Neural progenitor cell (in vitro differentiated cells): ENCODE data around the gene C21orf58. TPM values are rescaled to one million over a fixed set of nuclear protein-coding genes. Genes with fewer than 3 reads are reported as not detected.

Source experiments
- DNase-seq: peaks from one replicate; pipeline ENCODE4 v3.0.0-alpha.2; 2016; ENCODE audit warnings: low spot score
- H2AFZ ChIP-seq: fragments of 200-600 bp; sonication (generic); replicated peaks from 2 replicates; pipeline ENCODE4 v1.6.1; 2016; ENCODE audit warnings: antibody characterized with exemption
- H3F3A ChIP-seq: fragments of 200-600 bp; sonication (generic); 2 replicates; pipeline ENCODE4 v1.6.1; 2016; ENCODE audit warnings: antibody characterized with exemption, low read depth
- H3K27ac ChIP-seq: fragments of 200-600 bp; sonication (generic); 2 replicates; pipeline ENCODE4 v1.5.1; 2016; ENCODE audit warnings: mild to moderate bottlenecking
- H3K27me3 ChIP-seq: fragments of 200-600 bp; sonication (generic); 2 replicates; pipeline ENCODE4 v1.6.1; 2016; ENCODE audit warnings: mild to moderate bottlenecking, moderate library complexity
- H3K36me3 ChIP-seq: fragments of 200-600 bp; sonication (generic); 2 replicates; pipeline ENCODE4 v1.5.1; 2016
- H3K4me1 ChIP-seq: fragments of 200-600 bp; sonication (generic); 2 replicates; pipeline ENCODE4 v1.6.1; 2016; ENCODE audit warnings: mixed run types
- H3K4me2 ChIP-seq: fragments of 200-600 bp; sonication (generic); 2 replicates; pipeline ENCODE4 v1.6.1; 2016
- H3K4me3 ChIP-seq: fragments of 200-600 bp; sonication (generic); 2 replicates; pipeline ENCODE4 v1.5.1; 2016
- H3K79me2 ChIP-seq: fragments of 200-600 bp; sonication (generic); 2 replicates; pipeline ENCODE4 v1.6.1; 2016; ENCODE audit warnings: low read depth
- H3K9ac ChIP-seq: fragments of 200-600 bp; sonication (generic); 2 replicates; pipeline ENCODE4 v1.6.1; 2016
- H3K9me3 ChIP-seq: fragments of 200-600 bp; sonication (generic); 2 replicates; pipeline ENCODE4 v1.5.1; 2016; ENCODE audit warnings: low read depth
- H4K20me1 ChIP-seq: fragments of 200-600 bp; sonication (generic); 2 replicates; pipeline ENCODE4 v1.6.1; 2016; ENCODE audit warnings: low read depth
- H3K27ac Mint-ChIP-seq: 3 replicates; pipeline ENCODE4 v1.8.0; 2021; ENCODE audit warnings: mixed read lengths
- H3K27me3 Mint-ChIP-seq: 2 replicates; pipeline ENCODE4 v1.8.0; 2022; ENCODE audit warnings: low read depth, mild to moderate bottlenecking, inconsistent platforms, moderate library complexity, mixed read lengths; ENCODE audit not compliant: insufficient read depth
- H3K36me3 Mint-ChIP-seq: 3 replicates; pipeline ENCODE4 v1.8.0; 2021; ENCODE audit warnings: mixed read lengths
- H3K4me1 Mint-ChIP-seq: 3 replicates; pipeline ENCODE4 v1.8.0; 2021; ENCODE audit warnings: mixed read lengths
- H3K4me3 Mint-ChIP-seq: 3 replicates; pipeline ENCODE4 v1.8.0; 2021; ENCODE audit warnings: mild to moderate bottlenecking, moderate library complexity, mixed read lengths
- H3K9me3 Mint-ChIP-seq: 3 replicates; pipeline ENCODE4 v1.8.0; 2020; ENCODE audit warnings: mixed read lengths
- CTCF ChIP-seq: fragments of 200-600 bp; sonication (generic); IDR thresholded peaks from 2 replicates; pipeline ENCODE4 v1.5.1; 2017; ENCODE audit warnings: antibody characterized with exemption, mild to moderate bottlenecking
- EZH2 ChIP-seq: fragments of 200-600 bp; sonication (generic); IDR thresholded peaks from 2 replicates; pipeline ENCODE4 v1.6.1; 2017; ENCODE audit warnings: antibody characterized with exemption, mild to moderate bottlenecking, moderate library complexity
- EZH2phosphoT487 ChIP-seq: fragments of 200-600 bp; sonication (generic); IDR thresholded peaks from 2 replicates; pipeline ENCODE4 v1.6.1; 2017; ENCODE audit warnings: antibody characterized with exemption
- total RNA-seq: library from RNA; depleted of rRNA; stranded (reverse); fragments of >200 nt; gene quantifications from 2 replicates; pipeline ENCODE4 v1.2.3, GENCODE V29; 2015; ENCODE audit warnings: low replicate concordance

The C21orf58 gene
- total RNA-seq, 1 donor from 2014 or later: 26.2 TPM

DNA sequence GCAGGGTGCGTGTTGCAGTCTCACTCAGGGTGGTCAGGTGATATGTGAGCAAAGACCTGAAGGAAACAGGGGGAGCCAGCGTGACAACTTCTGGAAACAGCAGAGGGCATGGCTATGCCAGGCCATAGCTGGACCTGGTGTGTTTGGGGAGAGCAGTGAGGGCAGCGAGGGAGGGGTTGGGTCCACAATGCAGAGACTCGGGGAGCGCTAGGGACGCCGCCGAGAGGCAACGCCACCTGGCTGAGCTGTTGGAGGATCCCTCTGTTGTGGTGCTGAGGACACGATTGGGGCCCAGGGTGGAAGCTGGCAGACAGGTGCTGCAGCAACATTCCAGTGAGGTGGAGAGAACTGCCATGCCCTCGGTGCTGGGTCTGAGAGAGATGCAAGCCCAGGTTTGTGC is 68.5 kb downstream of the C21orf58 start:
- Histone ChIP-seq H3K9ac (no peak overlapping the region), H3K27me3 (no peaks in the 10 kb centered on the region), H3K36me3 (peaks cover 12% of the 10 kb centered on the region), H3K9me3 (no peaks in the 10 kb centered on the region), H3K79me2 (no peaks in the 10 kb centered on the region), H3K4me3 (no peak overlapping the region), H3K4me1 (no peaks in the 10 kb centered on the region), H3K4me2 (no peak overlapping the region), H3K27ac (no peak overlapping the region), H4K20me1 (no peaks in the 10 kb centered on the region), H3F3A (no peaks in the 10 kb centered on the region), H2AFZ (no peak overlapping the region)
- peak overlapping the region; percentile 44 for H3K4me3 Mint-ChIP-seq
- TF ChIP-seq EZH2phosphoT487: no peak
- no peaks in the 10 kb centered on the region for H3K4me1 Mint-ChIP-seq
- no peak for DNase-seq
- H3K9me3 Mint-ChIP-seq: no peaks in the 10 kb centered on the region
- peaks cover 8% of the 10 kb centered on the region for H3K27me3 Mint-ChIP-seq
- H3K27ac Mint-ChIP-seq: peak overlapping the region; percentile 80
- peaks cover 41% of the 10 kb centered on the region for H3K36me3 Mint-ChIP-seq

GRCh38 chr21:46254208-46254975 is 69.3 kb downstream of the C21orf58 start:
- no peak overlapping the region for H3K27ac ChIP-seq

DNA sequence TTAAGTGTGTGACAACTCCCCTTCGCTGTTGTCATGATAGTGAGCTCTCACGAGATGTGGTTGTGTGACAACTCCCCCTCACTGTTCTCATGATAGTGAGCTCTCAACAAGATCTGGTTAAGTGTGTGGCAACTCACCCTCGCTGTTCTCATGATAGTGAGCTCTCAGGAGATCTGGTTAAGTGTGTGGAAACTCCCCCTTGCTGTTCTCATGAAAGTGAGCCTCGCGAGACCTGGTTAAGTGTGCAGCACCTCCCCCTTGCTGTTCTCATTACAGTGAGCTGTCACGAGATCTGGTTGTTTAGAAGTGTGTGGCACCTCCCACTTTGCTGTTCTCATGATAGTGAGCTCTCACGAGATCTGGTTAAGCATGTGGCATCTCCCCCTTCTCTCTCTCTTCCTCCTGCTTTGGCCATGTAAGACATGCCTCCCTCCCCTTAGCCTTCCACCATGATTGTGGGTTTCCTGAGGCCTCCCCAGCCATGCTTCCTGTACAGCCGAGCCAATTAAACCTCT is 70.0 kb downstream of the C21orf58 start:
- Histone ChIP-seq H3K79me2 (no peaks in the 10 kb centered on the region), H3K4me3 (no peak overlapping the region), H3K27me3 (no peaks in the 10 kb centered on the region), H3K9ac (no peak overlapping the region), H2AFZ (no peak overlapping the region), H3K4me1 (no peaks in the 10 kb centered on the region), H4K20me1 (no peaks in the 10 kb centered on the region), H3K27ac (no peak overlapping the region), H3K9me3 (no peaks in the 10 kb centered on the region), H3K36me3 (peaks cover 12% of the 10 kb centered on the region), H3K4me2 (no peak overlapping the region), H3F3A (no peaks in the 10 kb centered on the region)
- H3K27ac Mint-ChIP-seq: peak overlapping the region; percentile 59
- H3K9me3 Mint-ChIP-seq: no peaks in the 10 kb centered on the region
- no peaks in the 10 kb centered on the region for H3K4me1 Mint-ChIP-seq
- peaks cover 47% of the 10 kb centered on the region for H3K36me3 Mint-ChIP-seq
- H3K27me3 Mint-ChIP-seq: peaks cover 8% of the 10 kb centered on the region
- TF ChIP-seq CTCF: no peak
- no peak for TF ChIP-seq EZH2
- DNase-seq: no peak
- no peak overlapping the region for H3K4me3 Mint-ChIP-seq

More at GRCh38 chr21:46254208-46254975, 69.3 kb downstream of the C21orf58 start:
- Histone ChIP-seq H3K9me3 (no peaks in the 10 kb centered on the region), H4K20me1 (no peaks in the 10 kb centered on the region), H2AFZ (no peak overlapping the region), H3K36me3 (peaks cover 12% of the 10 kb centered on the region), H3K79me2 (no peaks in the 10 kb centered on the region), H3K4me1 (no peaks in the 10 kb centered on the region), H3K4me2 (no peak overlapping the region), H3K27me3 (no peaks in the 10 kb centered on the region), H3K4me3 (no peak overlapping the region), H3F3A (no peaks in the 10 kb centered on the region), H3K9ac (no peak overlapping the region)
- H3K9me3 Mint-ChIP-seq: no peaks in the 10 kb centered on the region
- H3K36me3 Mint-ChIP-seq: peaks cover 43% of the 10 kb centered on the region
- no peak overlapping the region for H3K4me3 Mint-ChIP-seq
- no peak overlapping the region for H3K27ac Mint-ChIP-seq
- peaks cover 8% of the 10 kb centered on the region for H3K27me3 Mint-ChIP-seq
- TF ChIP-seq EZH2 (no peak), EZH2phosphoT487 (no peak), CTCF (no peak)
- no peaks in the 10 kb centered on the region for H3K4me1 Mint-ChIP-seq
- no peak for DNase-seq

DNA sequence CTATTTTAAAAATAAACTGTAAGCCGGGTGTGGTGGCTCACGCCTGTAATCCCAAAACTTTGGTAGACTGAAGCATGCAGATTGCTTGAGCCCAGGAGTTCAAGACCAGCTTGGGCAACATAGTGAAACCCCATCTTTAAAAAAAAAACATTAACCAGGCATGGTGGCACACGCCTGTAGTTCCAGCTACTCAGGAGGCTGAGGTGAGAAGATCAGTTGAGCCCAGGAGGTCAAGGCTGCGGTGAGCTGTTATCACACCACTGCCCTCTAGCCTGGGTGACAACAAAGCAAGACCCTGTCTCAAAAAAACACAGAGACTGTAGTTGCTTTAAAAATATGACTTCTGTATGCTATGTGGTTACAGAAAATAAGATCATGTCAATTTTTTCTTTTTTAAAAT is 70.8 kb downstream of the C21orf58 start:
- Histone ChIP-seq H3K79me2 (no peaks in the 10 kb centered on the region), H3K9me3 (no peaks in the 10 kb centered on the region), H2AFZ (no peak overlapping the region), H4K20me1 (no peaks in the 10 kb centered on the region), H3K27ac (no peak overlapping the region), H3K36me3 (peaks cover 12% of the 10 kb centered on the region), H3K9ac (no peak overlapping the region), H3F3A (no peaks in the 10 kb centered on the region), H3K4me2 (no peak overlapping the region), H3K27me3 (no peaks in the 10 kb centered on the region), H3K4me3 (no peak overlapping the region), H3K4me1 (no peaks in the 10 kb centered on the region)
- H3K4me3 Mint-ChIP-seq: no peak overlapping the region
- peaks cover 43% of the 10 kb centered on the region for H3K36me3 Mint-ChIP-seq
- TF ChIP-seq EZH2phosphoT487: no peak
- TF ChIP-seq EZH2: no peak
- no peak for TF ChIP-seq CTCF
- DNase-seq: no peak
- H3K4me1 Mint-ChIP-seq: no peaks in the 10 kb centered on the region
- no peaks in the 10 kb centered on the region for H3K9me3 Mint-ChIP-seq
- no peak overlapping the region for H3K27ac Mint-ChIP-seq
- peaks cover 8% of the 10 kb centered on the region for H3K27me3 Mint-ChIP-seq
